Right ventricle myocardium inferior (tissue), 1 donor: Measurements from ENCODE around the gene PCNX3. TPM values are rescaled to one million over a fixed set of nuclear protein-coding genes. Genes with fewer than 3 reads are reported as not detected.
A peak's percentile ranks its signal among the peaks of the same experiment; 100 is the strongest.

Experiments used
- ATAC-seq: fragments of 200-7000 bp; cut with Tn5 transposase; one replicate; pipeline ENCODE4 v1.9.1; 2020; ENCODE audit warnings: mild to moderate bottlenecking, moderate library complexity
- DNase-seq: peaks from one replicate; pipeline ENCODE4 v3.0.0; 2021; ENCODE audit errors: missing footprints
- intact Hi-C: fragments of 100-400 bp; cut with DNase I; formaldehyde crosslinking; loops from one replicate; pipeline ENCODE4 v1.11.0; 2022
- total RNA-seq: library from RNA; stranded (reverse); fragmentation: NEBNext Ultra II Directional; extraction: Animal tissue kit (Norgen Biotek cat#: 25700); gene quantifications from one replicate; pipeline ENCODE4 v1.2.1, GENCODE V29; 2021
- donor health status: DM: no; HTN: yes; CAD: no; lungs with severe emphysema.

PCNX3 gene
- total RNA-seq, 1 donor from 2014 or later = 12.4 TPM

- ATAC-seq (no peak), DNase-seq (no peak)
These were observed 30.8 kb downstream of the PCNX3 start for GRCh38 chr11:65646288-65646957.

DNA sequence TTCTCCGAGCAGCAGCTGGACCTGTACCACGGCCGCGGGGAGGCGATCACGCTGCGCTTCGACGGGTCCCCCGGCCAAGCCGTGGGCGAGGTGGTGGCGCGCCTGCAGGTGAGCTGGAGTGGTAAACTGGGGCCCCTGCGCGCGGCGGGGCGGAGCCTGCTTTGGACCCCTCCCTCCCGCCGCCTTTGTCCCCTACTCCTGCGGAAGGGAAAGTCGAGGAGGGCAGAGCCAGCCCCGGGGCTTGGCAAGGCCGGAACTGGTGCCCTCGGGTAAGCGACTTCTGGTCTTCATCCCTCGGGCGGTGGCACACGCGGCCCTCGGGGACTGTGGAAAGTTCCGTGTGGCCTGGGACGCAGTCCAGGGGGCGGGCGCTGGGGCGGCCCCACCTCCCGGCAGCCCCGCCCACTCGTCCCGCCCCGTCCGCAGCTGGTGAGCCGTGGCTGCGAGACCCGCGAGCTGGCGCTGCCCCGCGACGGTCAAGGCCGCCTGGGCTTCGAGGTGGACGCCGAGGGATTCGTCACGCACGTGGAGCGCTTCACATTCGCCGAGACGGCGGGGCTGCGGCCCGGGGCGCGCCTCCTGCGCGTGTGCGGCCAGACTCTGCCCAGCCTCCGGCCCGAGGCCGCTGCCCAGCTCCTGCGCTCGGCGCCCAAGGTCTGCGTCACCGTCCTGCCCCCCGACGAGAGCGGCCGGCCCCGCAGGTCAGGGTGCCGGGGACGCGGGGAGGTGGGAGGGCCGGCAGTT, 31.6 kb downstream of the PCNX3 start:
- no peak for DNase-seq
- no peak for ATAC-seq
- intact Hi-C loops = no loop called here

More at GRCh38 chr11:65646288-65646957, 30.8 kb downstream of the PCNX3 start:
- intact Hi-C loops = no loop called here

DNA sequence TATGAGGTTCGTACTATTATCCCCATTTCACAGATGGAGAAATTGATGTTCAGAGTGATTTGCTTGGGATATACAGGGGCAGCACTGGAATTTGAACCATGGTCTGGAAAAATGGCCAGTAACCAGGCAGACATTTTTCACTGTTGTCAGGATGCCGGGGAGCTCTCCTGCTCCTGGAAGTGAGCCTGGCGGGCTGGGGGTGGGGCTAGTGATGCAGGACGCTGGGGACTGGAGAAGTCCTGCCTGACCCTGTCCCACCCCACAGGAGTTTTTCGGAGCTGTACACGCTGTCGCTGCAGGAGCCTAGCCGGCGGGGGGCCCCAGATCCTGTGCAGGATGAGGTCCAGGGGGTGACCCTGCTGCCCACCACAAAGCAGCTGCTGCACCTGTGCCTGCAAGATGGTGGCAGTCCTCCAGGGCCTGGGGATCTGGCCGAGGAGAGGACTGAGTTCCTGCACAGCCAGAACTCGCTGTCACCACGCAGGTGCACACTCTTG, 33.5 kb downstream of the PCNX3 start:
- no peak for ATAC-seq
- no peak for DNase-seq
- intact Hi-C loops = no loop called here

DNA sequence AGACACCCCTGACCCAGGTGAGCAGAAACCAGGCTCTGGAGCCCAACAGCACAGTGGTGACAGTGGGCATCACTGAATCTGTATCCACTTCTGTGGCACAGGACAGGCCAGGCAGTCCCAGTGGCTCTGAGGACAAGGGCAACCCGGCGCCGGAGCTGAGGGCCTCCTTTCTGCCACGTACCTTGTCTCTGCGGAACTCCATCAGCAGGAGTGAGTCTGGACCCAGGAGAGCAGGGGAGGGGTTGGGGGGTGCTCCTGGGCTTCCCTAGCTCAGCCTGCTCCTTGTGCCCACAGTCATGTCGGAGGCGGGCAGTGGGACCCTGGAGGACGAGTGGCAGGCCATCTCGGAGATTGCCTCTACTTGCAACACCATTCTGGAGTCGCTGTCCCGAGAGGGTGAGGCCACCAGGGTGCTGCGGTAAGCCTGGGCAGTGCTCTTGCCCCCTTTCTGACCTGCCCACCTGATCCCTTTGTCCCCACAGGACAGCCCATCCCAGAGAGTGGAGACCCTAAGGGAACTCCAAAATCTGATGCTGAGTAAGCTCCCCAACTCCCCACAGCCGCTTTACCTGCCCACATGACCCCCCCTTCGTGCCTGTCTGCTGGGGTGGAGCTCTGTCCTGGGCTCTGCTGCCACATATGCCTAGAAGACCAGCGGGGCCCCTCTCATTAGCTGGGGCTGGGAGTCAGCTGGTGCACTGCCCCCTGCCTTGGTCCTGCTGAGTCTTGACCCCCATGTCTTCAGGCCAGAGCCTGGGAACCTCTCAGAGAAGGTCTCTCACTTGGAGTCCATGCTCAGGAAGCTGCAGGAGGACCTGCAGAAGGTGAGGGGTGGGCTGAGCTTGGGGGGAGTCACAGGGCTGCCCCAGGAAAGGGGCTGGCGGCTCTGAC, 34.3 kb downstream of the PCNX3 start:
- DNase-seq = peak; percentile 57
- no peak for ATAC-seq
- intact Hi-C loops = loop anchor here (5.0 kb wide), 2 partner anchors 78 to 207 kb away; partner anchors contain the start of genes CFL1, FAM89B and ZNRD2

GRCh38 chr11:65650547-65651338, 35.2 kb downstream of the PCNX3 start:
- DNase-seq (no peak), ATAC-seq (no peak)
- intact Hi-C loops = loop anchor here (5.0 kb wide), 2 partner anchors 78 to 207 kb away; partner anchors contain the start of genes CFL1, FAM89B and ZNRD2

GRCh38 chr11:65651339-65651588, 35.7 kb downstream of the PCNX3 start:
- ATAC-seq (no peak), DNase-seq (no peak)
- intact Hi-C loops = loop anchor here (5.0 kb wide), 2 partner anchors 79 to 206 kb away; partner anchors contain the start of genes CFL1, FAM89B and ZNRD2

DNA sequence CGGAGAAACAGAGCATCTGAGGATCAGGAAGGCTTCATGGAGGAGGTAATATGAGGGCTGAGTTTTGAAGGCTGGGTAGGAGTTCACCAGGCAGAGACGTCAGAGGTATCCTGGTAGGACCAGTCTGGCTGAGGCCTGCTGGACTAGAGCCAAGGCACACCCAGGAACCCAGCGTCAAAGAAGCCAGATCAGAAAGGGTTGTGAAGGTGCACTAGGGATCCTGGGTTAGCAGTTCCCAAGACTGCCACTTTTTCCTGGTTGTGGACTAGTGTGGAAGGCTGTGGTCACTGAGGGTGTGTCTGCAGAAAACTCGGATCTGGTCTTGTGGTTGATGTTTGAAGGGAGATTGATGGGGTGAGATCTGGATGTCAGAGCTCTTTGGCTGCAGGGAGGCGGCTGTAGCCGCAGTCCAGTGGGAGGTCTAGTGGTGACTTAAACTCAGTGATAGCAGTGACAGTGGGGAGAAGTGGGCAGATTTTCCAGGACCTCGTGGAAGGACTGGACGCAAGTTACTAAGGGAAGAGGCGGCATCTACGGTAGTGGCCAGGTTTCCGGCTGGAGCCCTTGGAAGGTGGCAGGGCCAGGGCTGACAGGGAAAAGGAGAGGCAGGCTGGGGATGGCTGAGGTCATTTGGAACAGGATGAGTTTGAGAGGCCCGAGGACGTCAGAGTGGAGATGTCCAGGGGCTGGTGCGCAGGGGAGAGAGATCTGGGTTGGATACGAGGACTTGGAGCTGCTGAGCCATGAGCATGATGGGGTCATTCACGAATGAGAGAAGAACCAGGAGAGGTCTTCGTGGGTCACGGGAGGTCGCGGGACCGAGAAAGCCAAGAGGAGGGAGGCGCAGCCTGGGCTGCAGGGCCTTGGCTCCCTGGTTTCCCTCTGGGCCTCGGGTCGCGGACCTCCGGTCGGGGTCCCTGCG, 36.3 kb downstream of the PCNX3 start:
- intact Hi-C loops = loop anchor here (2.0 to 5.0 kb wide), 3 partner anchors 37 to 205 kb away; partner anchors contain the start of genes CFL1, FAM89B, MAP3K11 and PCNX3
- ATAC-seq = peak; percentile 33
- no peak for DNase-seq

DNA sequence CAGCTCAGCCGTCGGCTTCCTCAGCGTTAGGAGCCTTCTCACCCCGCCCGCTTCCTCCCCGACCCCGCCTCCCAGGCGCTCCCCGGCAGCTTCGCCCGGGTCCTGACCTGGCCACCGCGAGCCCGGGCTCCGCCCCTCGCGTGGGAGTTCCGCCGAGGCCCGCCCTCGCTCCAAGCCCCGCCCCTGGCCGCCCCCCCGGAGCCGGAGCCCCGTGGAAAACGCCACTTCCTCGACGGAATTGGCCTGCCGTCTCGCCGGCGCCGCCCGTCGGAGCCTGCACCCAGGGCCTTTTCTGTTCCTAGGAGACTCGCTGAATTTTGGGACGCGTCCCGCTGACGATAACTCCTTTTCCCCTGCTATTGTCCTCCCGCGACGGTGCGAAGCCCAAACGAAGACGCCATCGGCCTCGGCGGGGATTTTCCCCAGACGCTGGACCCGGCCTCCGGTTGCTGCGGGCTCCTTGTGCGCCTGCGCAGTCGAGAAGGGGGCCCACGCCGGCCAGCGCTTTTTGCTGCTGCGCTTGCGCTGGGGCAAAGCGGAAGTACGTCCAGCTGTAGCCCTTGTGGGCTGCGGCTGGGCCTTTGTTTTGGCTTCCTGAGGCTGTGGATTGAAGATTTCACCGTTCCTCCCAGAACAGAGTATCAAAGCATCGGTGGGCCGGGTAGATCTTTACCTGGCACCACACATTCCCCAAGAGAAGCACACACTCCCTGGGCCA, 37.1 kb downstream of the PCNX3 start:
- DNase-seq (peak; percentile 97), ATAC-seq (peak; percentile 94)
- intact Hi-C loops = loop anchor here (2.0 to 5.0 kb wide), 3 partner anchors 38 to 205 kb away; partner anchors contain the start of genes CFL1, FAM89B, MAP3K11 and PCNX3

DNA sequence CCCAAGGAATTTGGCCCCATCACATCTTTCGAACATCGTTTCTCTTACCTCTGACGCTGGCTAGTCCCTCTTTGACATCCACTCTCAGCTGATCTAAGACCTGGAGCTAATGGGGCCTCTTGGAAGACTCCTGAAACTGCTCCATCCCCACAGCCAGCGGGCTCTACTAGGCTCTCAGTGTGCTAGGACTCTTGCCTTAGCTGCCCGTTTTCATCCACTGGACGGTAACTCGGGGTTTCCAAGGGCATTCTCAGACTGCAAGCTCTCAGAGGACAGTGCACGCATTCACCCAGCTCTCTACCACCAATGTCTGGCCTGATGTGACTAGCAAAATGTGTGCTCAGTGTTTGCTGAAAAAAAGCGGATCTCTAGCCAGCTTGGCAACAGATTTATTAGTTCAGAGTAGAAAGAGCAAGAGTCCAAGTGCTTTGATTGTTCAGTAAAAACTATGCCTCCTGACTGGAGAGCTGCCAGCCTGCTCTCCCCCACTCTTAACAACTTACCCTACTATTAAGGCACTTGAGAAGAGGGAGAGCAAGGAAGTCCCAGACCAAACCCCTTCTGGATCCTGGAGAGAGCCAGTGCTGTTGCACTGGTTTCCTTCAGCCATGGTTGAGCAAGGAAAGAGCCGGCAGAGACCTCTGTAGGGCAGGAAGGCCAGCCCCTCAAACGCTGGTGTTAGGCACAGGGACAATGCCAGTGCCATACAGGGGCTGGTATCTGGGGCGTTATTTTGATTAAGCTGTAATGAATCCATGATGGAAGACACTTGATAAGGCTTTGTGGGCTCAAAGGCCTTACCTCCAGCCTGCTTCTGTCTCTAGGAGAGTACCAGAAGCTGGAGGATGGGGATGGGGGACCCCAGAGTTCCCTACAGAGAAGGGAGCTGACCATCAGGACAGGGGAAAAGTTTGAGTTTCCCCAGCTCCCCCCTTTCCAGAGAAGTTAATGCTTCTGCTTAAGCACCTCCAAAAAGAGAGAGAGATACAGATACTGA, 38.0 kb downstream of the PCNX3 start:
- intact Hi-C loops = loop anchor here (2.0 to 5.0 kb wide), 3 partner anchors 39 to 204 kb away; partner anchors contain the start of genes CFL1, FAM89B, MAP3K11 and PCNX3
- no peak for DNase-seq
- no peak for ATAC-seq

GRCh38 chr11:65654375-65655349, 39.1 kb downstream of the PCNX3 start:
- no peak for ATAC-seq

GRCh38 chr11:65655570-65656332, 40.2 kb downstream of the PCNX3 start:
- ATAC-seq (no peak), DNase-seq (no peak)
- intact Hi-C loops = no loop called here

More at GRCh38 chr11:65654375-65655349, 39.1 kb downstream of the PCNX3 start:
- DNase-seq = no peak
- intact Hi-C loops = loop anchor here (5.0 kb wide), 2 partner anchors 82 to 203 kb away; partner anchors contain the start of genes CFL1, FAM89B and ZNRD2

DNA sequence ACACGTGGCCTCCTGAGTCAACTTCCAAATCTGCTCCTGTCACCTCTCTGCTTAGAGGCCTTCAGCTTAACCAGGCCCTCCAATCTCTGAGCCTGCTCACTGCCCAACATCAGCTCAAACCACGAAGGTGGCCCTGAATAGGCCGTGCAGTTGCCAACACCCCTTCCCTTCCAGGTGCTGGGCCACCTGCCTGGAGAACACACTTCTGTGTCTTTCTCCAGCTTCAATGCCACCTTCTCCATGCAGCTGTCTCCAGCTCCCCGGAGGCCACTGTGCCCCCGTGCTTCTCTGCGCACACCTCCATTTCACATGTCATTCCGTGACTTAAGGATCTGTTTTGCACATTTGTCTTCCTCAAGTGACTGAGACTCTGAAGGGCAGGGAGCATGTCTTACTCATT, 41.9 kb downstream of the PCNX3 start:
- DNase-seq (no peak), ATAC-seq (no peak)
- intact Hi-C loops = no loop called here
